IMR-90 (cell line): Measurements from ENCODE around the gene TRIM66. TPM values are rescaled to one million over a fixed set of nuclear protein-coding genes. Genes with fewer than 3 reads are reported as not detected.
A peak's percentile ranks its signal among the peaks of the same experiment; 100 is the strongest.

Experiments
- ATAC-seq: fragments of 200-7000 bp; cut with Tn5 transposase; 2 replicates; pipeline ENCODE4 v1.9.1; 2020; ENCODE audit warnings: low read depth, mild to moderate bottlenecking, moderate library complexity
- BruUV-seq: library from RNA; stranded (reverse); fragments of 400-500 nt; replicated peaks from 2 replicates; lab custom pipeline; 2021; lab: Mats Ljungman, UMichigan
- CTCF ChIA-PET: fragments of 300-600 bp; formaldehyde crosslinking; extraction: SDS; loops from one replicate; lab custom pipeline; 2021; ENCODE audit warnings: antibody characterized with exemption; lab: Yijun Ruan, JAX
- POLR2A ChIA-PET: fragments of 300-600 bp; sonication (Branson Sonifier 250); formaldehyde crosslinking; loops from one replicate; lab custom pipeline; 2022; ENCODE audit warnings: antibody characterized with exemption; ENCODE audit not compliant: unreplicated experiment; lab: Charles Lee
- DNase-seq: peaks from one replicate; pipeline ENCODE4 v3.0.0; 2013
- H2AFZ ChIP-seq: replicated peaks from 2 replicates; pipeline ENCODE3; 2013; ENCODE audit warnings: low read length, mild to moderate bottlenecking; ENCODE audit not compliant: poor library complexity
- H2AK5ac ChIP-seq: 2 replicates; pipeline ENCODE4 v1.6.1; 2013; ENCODE audit warnings: low read depth, low read length, inconsistent platforms
- H2AK9ac ChIP-seq: replicated peaks from 2 replicates; pipeline ENCODE3; 2013; ENCODE audit warnings: mild to moderate bottlenecking, low read depth, low read length, moderate library complexity; ENCODE audit not compliant: poor library complexity
- H2BK120ac ChIP-seq: 2 replicates; pipeline ENCODE4 v1.6.1; 2013; ENCODE audit warnings: low read depth, low read length, inconsistent platforms
- H2BK15ac ChIP-seq: 3 replicates; pipeline ENCODE4 v1.6.1; 2013; ENCODE audit warnings: low read depth, low read length, inconsistent platforms
- H2BK20ac ChIP-seq: 2 replicates; pipeline ENCODE4 v1.6.1; 2013; ENCODE audit warnings: low read depth, mild to moderate bottlenecking, inconsistent platforms, low read length, moderate library complexity
- H2BK5ac ChIP-seq: 2 replicates; pipeline ENCODE4 v1.6.1; 2013; ENCODE audit warnings: mild to moderate bottlenecking, low read depth, low read length, inconsistent platforms; ENCODE audit not compliant: poor library complexity, severe bottlenecking
- H3K14ac ChIP-seq: replicated peaks from 2 replicates; pipeline ENCODE4 v1.6.1; 2013; ENCODE audit warnings: low read depth, low read length, inconsistent platforms
- H3K18ac ChIP-seq: 2 replicates; pipeline ENCODE4 v1.6.1; 2013; ENCODE audit warnings: low read depth, low read length, control low read depth
- H3K23ac ChIP-seq: 2 replicates; pipeline ENCODE4 v1.6.1; 2013; ENCODE audit warnings: low read depth, low read length, inconsistent platforms
- H3K27ac ChIP-seq: 2 replicates; pipeline ENCODE4 v1.5.1; 2013; ENCODE audit warnings: mild to moderate bottlenecking, control low read depth, low read length; ENCODE audit not compliant: insufficient read depth
- H3K27me3 ChIP-seq: 2 replicates; pipeline ENCODE4 v1.6.1; 2013; ENCODE audit warnings: low read length; ENCODE audit not compliant: control insufficient read depth, insufficient read depth
- H3K36me3 ChIP-seq: 2 replicates; pipeline ENCODE4 v1.6.1; 2013; ENCODE audit warnings: low read length, mixed read lengths; ENCODE audit not compliant: control insufficient read depth, insufficient read depth
- H3K4ac ChIP-seq: 2 replicates; pipeline ENCODE4 v1.6.1; 2013; ENCODE audit warnings: low read depth, low read length, inconsistent platforms
- H3K4me1 ChIP-seq: 2 replicates; pipeline ENCODE4 v1.6.1; 2013; ENCODE audit warnings: low read length, mixed read lengths; ENCODE audit not compliant: control insufficient read depth, insufficient read depth
- H3K4me2 ChIP-seq: 2 replicates; pipeline ENCODE4 v1.6.1; 2013; ENCODE audit warnings: low read depth, mild to moderate bottlenecking, control low read depth, low read length, moderate library complexity
- H3K4me3 ChIP-seq: 2 replicates; pipeline ENCODE4 v1.5.1; 2013; ENCODE audit warnings: low read depth, mild to moderate bottlenecking, control low read depth, low read length, moderate library complexity; ENCODE audit not compliant: insufficient read depth
- H3K56ac ChIP-seq: 2 replicates; pipeline ENCODE4 v1.6.1; 2013; ENCODE audit warnings: low read length, inconsistent platforms; ENCODE audit not compliant: insufficient read depth; ENCODE audit errors: extremely low read depth
- H3K79me1 ChIP-seq, 2 experiments: 2 replicates each; pipeline ENCODE4 v1.6.1; 2013; ENCODE audit warnings: low read length in 2 of 2, inconsistent platforms in 1 of 2, low read depth in 1 of 2
- H3K9ac ChIP-seq: 2 replicates; pipeline ENCODE4 v1.6.1; 2013; ENCODE audit warnings: low read depth, low read length, control low read depth
- H3K9me1 ChIP-seq: 2 replicates; pipeline ENCODE4 v1.6.1; 2013; ENCODE audit warnings: low read length, inconsistent platforms; ENCODE audit not compliant: insufficient read depth
- H3K9me3 ChIP-seq: 2 replicates; pipeline ENCODE4 v1.6.1; 2013; ENCODE audit warnings: low read length; ENCODE audit not compliant: control insufficient read depth, insufficient read depth
- H4K20me1 ChIP-seq: 2 replicates; pipeline ENCODE4 v1.6.1; 2013; ENCODE audit warnings: low read length, inconsistent platforms; ENCODE audit not compliant: insufficient read depth
- H4K5ac ChIP-seq: 2 replicates; pipeline ENCODE4 v1.6.1; 2013; ENCODE audit warnings: mild to moderate bottlenecking, low read depth, low read length, control low read depth
- H4K8ac ChIP-seq, 2 experiments: 2 replicates each; pipeline ENCODE4 v1.6.1; 2013; ENCODE audit warnings: low read depth in 2 of 2, low read length in 2 of 2, control low read depth in 1 of 2, inconsistent platforms in 1 of 2
- H4K91ac ChIP-seq: 2 replicates; pipeline ENCODE4 v1.6.1; 2013; ENCODE audit warnings: low read depth, low read length, inconsistent platforms; ENCODE audit not compliant: insufficient read depth
- BHLHE40 ChIP-seq: fragments of 150-350 bp; IDR thresholded peaks from 2 replicates; pipeline ENCODE4 v1.6.1; 2016; ENCODE audit warnings: mild to moderate bottlenecking, low read depth, low read length
- MAZ ChIP-seq: IDR thresholded peaks from 2 replicates; pipeline ENCODE4 v1.6.1; 2012; ENCODE audit warnings: low read depth, mild to moderate bottlenecking, low read length, improper control_type of control experiment, moderate library complexity, borderline replicate concordance
- POLR2A ChIP-seq: IDR thresholded peaks from 2 replicates; pipeline ENCODE4 v1.6.1; 2012; ENCODE audit warnings: mild to moderate bottlenecking, low read depth, low read length
- RCOR1 ChIP-seq: IDR thresholded peaks from 2 replicates; pipeline ENCODE4 v1.6.1; 2012; ENCODE audit warnings: mild to moderate bottlenecking, low read length, improper control_type of control experiment; ENCODE audit not compliant: insufficient replicate concordance
- WGBS, 2 experiments: methylation state at CpG; one replicate each; pipeline versions ENCODE4 v1.1.5 to v1.1.7; 2013; ENCODE audit warnings: missing lambda C conversion rate in 2 of 2; ENCODE audit not compliant: insufficient read length in 1 of 2; ENCODE audit errors: extremely low coverage in 2 of 2; 5-methylcytosine and 5-hydroxymethylcytosine counted together
- dilution Hi-C: fragments of 300-500 bp; cut with HindIII; formaldehyde crosslinking; loops from one replicate; pipeline ENCODE4 v1.14.3; 2018; ENCODE audit warnings: low sequenced_read_pairs; ENCODE audit not compliant: unreplicated experiment
- in situ Hi-C: fragments of 300-500 bp; cut with MboI; formaldehyde crosslinking; loops from 3 replicates; pipeline ENCODE4 v1.14.3; 2019; ENCODE audit warnings: low sequenced_read_pairs, inconsistent platforms, mixed read lengths
- intact Hi-C: fragments of 100-400 bp; cut with micrococcal nuclease; formaldehyde crosslinking; loops from 2 replicates; pipeline ENCODE4 v1.10.0; 2022
- polyA plus RNA-seq, 3 experiments: library from polyadenylated mRNA; depleted of rRNA; stranded (reverse); fragments of >200 nt; gene quantifications; 2 replicates each; pipeline ENCODE4 v1.2.3, GENCODE V29; 2012; ENCODE audit warnings: low replicate concordance in 1 of 3
- total RNA-seq: library from RNA; depleted of rRNA; stranded (reverse); fragments of >200 nt; gene quantifications from 2 replicates; pipeline ENCODE4 v1.2.3, GENCODE V29; 2012

Gene TRIM66
- total and polyA plus RNA-seq, 2 of the 4 experiments (the other 2 are of a cell fraction): 4.4 to 5.0 TPM

- dilution Hi-C loops (no loop called here), in situ Hi-C loops (no loop called here), intact Hi-C loops (no loop called here)
- no peaks in the 10 kb centered on the region for H4K20me1 ChIP-seq
- H4K91ac ChIP-seq: peak overlapping the region; percentile 77
- 0 out of 3 replicates have a peak overlapping the region, but pooled peaks have one; percentile 38 for H2BK15ac ChIP-seq
- H3K27me3 ChIP-seq: no peaks in the 10 kb centered on the region
- H3K9me3 ChIP-seq: no peaks in the 10 kb centered on the region
- peak overlapping the region; percentile 73; the same call in 1 of the 2 replicates for H3K14ac ChIP-seq
- H4K5ac ChIP-seq: peak overlapping the region; percentile 86
- H3K4me2 ChIP-seq: no peak overlapping the region
- H3K36me3 ChIP-seq: peaks cover 72% of the 10 kb centered on the region
- peak overlapping the region; percentile 74; the same call in 1 of the 2 replicates for H2BK120ac ChIP-seq
- H3K4me3 ChIP-seq: no peak overlapping the region
- H3K4ac ChIP-seq: peak overlapping the region; percentile 82
- no peak overlapping the region for H2BK5ac ChIP-seq
- H3K4me1 ChIP-seq: peaks cover 10% of the 10 kb centered on the region; the same call in 1 of the 2 replicates
- ATAC-seq (no peak), DNase-seq (no peak)
- H4K8ac ChIP-seq: peak overlapping the region; percentile 56 to 79; a peak in 3 of 4 replicates
- peak overlapping the region; percentile 68 for H3K27ac ChIP-seq
- no peak overlapping the region for H3K9ac ChIP-seq
- no peak overlapping the region for H3K56ac ChIP-seq
- no peak for TF ChIP-seq MAZ
- TF ChIP-seq POLR2A: no peak
- no peak for TF ChIP-seq RCOR1
- TF ChIP-seq BHLHE40: no peak
- CTCF ChIA-PET: interaction anchor here (1.1 kb wide), 1 partner anchor 162 kb away, joined by 3 read pairs; no protein-coding TSS in a partner anchor
- peak overlapping the region; percentile 67 for H3K23ac ChIP-seq
- peak overlapping the region; percentile 71; the same call in 1 of the 2 replicates for H3K18ac ChIP-seq
- H2AK9ac ChIP-seq: no peak overlapping the region
- H3K9me1 ChIP-seq: peaks cover 9% of the 10 kb centered on the region
- H2AFZ ChIP-seq: no peak overlapping the region
- POLR2A ChIA-PET: no interaction called here
- peak overlapping the region; percentile 37; the same call in 1 of the 2 replicates for H2AK5ac ChIP-seq
- peak overlapping the region; percentile 46; the same call in 1 of the 2 replicates for H2BK20ac ChIP-seq
- no TSS peak for BruUV-seq
- 93% methylated on average over 3 of the region's 10 CpGs; no CpG with 5 or more reads in 1 of the 2 experiments for WGBS, 2 experiments
- peaks cover 15 to 67% of the 10 kb centered on the region in 2 experiments; a peak in 3 of 4 replicates for H3K79me1 ChIP-seq
These were observed 25.2 kb upstream of the TRIM66 start for GRCh38 chr11:8707541-8708191.
